ENCODE data around the gene TEX14. TPM values are rescaled to one million over a fixed set of nuclear protein-coding genes. Genes with fewer than 3 reads are reported as not detected.

The TEX14 gene
- total RNA-seq, 1 experiment from 2014 or later, result not detected

DNA sequence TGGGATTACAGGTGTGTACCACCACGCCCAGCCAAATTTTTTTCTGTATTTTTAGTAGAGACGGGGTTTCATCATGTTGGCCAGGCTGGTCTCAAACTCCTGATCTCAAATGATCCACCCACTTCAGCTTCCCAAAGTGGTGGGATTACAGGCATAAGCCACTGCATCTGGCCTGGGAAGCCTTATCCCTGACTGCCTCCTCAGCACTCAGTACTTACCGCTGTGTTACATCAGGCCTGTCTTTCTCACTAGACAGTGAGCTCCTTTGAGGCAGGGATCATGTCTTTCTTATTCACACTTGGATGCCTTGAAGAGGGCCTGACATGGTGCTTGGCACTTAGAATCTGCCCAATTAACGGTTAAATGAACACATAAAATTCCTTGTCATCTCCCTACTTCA is 121.1 kb downstream of the TEX14 start:
- H3K27ac ChIP-seq (ENCODE audit: low read length), result no peak overlapping the region
- no peak overlapping the region for H3K4me3 ChIP-seq (ENCODE audit: low read length)
- no peaks in the 10 kb centered on the region for H3K9me3 ChIP-seq (ENCODE audit: low read length)
- no peaks in the 10 kb centered on the region for H3K9me2 ChIP-seq (replicated peaks; ENCODE audit: insufficient read depth, low read length)
- H3K27me3 ChIP-seq (ENCODE audit: low read length), result no peaks in the 10 kb centered on the region
- H3K9ac ChIP-seq (ENCODE audit: low read length), result no peak overlapping the region
- H3K36me3 ChIP-seq (ENCODE audit: insufficient read depth, low read length), result no peaks in the 10 kb centered on the region
- H3K4me2 ChIP-seq (ENCODE audit: low read depth, low read length, poor library complexity, severe bottlenecking), result no peak overlapping the region
- H3K79me2 ChIP-seq (ENCODE audit: low read length), result no peaks in the 10 kb centered on the region
- H2AFZ ChIP-seq (ENCODE audit: low read length), result no peak overlapping the region
- no peak for DNase-seq
- peaks cover 15% of the 10 kb centered on the region for H3K4me1 ChIP-seq (ENCODE audit: low read length)
- H4K20me1 ChIP-seq (ENCODE audit: insufficient read depth, low read depth, low read length), result no peaks in the 10 kb centered on the region

DNA sequence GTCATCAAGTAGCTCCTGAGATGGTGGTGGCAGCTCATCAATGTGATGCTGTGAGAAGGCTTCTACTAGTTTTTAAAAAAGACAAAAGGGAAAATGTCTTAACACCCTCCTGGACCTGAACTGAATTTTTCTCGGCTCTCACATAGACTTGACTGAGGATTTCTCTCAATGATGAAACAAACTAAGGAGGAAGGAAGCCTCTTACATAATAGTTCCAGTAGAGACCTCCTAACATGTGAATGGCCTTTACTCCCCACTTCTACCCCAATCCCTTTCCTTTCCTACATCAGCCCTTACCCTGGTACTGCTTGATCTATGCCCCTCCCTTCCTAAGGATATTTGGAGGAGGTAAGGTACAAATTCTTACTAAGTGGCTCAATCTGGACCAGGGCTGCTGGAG is 122.6 kb downstream of the TEX14 start:
- H3K27ac ChIP-seq (ENCODE audit: low read length), result no peak overlapping the region
- DNase-seq, result no peak
- H3K4me3 ChIP-seq (ENCODE audit: low read length), result no peak overlapping the region
- H3K4me2 ChIP-seq (ENCODE audit: low read depth, low read length, poor library complexity, severe bottlenecking), result no peak overlapping the region
- no peaks in the 10 kb centered on the region for H4K20me1 ChIP-seq (ENCODE audit: insufficient read depth, low read depth, low read length)
- H3K4me1 ChIP-seq (ENCODE audit: low read length), result peaks cover 30% of the 10 kb centered on the region
- no peaks in the 10 kb centered on the region for H3K9me3 ChIP-seq (ENCODE audit: low read length)
- no peaks in the 10 kb centered on the region for H3K27me3 ChIP-seq (ENCODE audit: low read length)
- no peaks in the 10 kb centered on the region for H3K36me3 ChIP-seq (ENCODE audit: insufficient read depth, low read length)
- H3K79me2 ChIP-seq (ENCODE audit: low read length), result no peaks in the 10 kb centered on the region
- H3K9me2 ChIP-seq (replicated peaks; ENCODE audit: insufficient read depth, low read length), result no peaks in the 10 kb centered on the region
- no peak overlapping the region for H3K9ac ChIP-seq (ENCODE audit: low read length)
- H2AFZ ChIP-seq (ENCODE audit: low read length), result no peak overlapping the region

DNA sequence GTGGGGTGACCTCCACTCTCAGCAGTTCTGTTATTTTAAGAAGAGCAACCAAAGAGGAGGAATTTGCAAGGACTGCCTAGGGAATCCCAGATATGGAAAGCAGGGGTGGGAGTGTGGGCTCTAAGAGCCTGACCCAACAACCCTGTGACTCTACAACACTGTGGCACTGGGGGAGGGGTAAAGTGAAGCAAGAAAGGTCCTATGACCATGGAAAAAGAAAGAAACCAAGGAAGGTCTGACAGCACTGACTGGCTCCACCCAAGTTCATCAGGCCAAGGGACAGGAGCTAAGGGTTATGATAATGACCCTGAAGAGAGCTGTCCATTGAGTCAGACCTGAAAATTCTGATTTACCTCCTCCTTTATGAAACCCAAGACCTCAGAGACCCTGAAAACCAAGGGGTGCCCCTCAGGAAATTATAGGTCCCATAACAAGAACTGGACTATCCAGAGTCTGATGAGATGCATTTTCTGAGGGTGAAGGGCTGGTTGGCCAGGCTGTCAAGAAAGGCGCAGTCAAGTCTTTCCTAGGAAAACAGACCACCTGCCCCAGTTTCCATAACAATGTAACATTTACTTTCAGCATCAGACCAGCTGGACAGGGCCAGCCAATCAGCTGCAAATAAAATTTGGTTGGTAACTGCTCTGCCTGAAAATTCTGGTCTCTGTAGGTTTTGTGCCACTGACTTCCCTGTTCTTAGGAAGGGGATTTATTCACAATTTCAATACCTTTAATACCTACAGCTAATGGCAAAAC is 123.6 kb downstream of the TEX14 start:
- H3K9ac ChIP-seq (ENCODE audit: low read length), result no peak overlapping the region
- H4K20me1 ChIP-seq (ENCODE audit: insufficient read depth, low read depth, low read length), result no peaks in the 10 kb centered on the region
- H3K9me3 ChIP-seq (ENCODE audit: low read length), result no peaks in the 10 kb centered on the region
- no peak for DNase-seq
- H3K9me2 ChIP-seq (replicated peaks; ENCODE audit: insufficient read depth, low read length), result no peaks in the 10 kb centered on the region
- H3K4me1 ChIP-seq (ENCODE audit: low read length), result peaks cover 35% of the 10 kb centered on the region
- H3K27ac ChIP-seq (ENCODE audit: low read length), result no peak overlapping the region
- no peak overlapping the region for H3K4me3 ChIP-seq (ENCODE audit: low read length)
- no peaks in the 10 kb centered on the region for H3K36me3 ChIP-seq (ENCODE audit: insufficient read depth, low read length)
- H2AFZ ChIP-seq (ENCODE audit: low read length), result no peak overlapping the region
- H3K4me2 ChIP-seq (ENCODE audit: low read depth, low read length, poor library complexity, severe bottlenecking), result no peak overlapping the region
- H3K79me2 ChIP-seq (ENCODE audit: low read length), result no peaks in the 10 kb centered on the region
- no peaks in the 10 kb centered on the region for H3K27me3 ChIP-seq (ENCODE audit: low read length)

DNA sequence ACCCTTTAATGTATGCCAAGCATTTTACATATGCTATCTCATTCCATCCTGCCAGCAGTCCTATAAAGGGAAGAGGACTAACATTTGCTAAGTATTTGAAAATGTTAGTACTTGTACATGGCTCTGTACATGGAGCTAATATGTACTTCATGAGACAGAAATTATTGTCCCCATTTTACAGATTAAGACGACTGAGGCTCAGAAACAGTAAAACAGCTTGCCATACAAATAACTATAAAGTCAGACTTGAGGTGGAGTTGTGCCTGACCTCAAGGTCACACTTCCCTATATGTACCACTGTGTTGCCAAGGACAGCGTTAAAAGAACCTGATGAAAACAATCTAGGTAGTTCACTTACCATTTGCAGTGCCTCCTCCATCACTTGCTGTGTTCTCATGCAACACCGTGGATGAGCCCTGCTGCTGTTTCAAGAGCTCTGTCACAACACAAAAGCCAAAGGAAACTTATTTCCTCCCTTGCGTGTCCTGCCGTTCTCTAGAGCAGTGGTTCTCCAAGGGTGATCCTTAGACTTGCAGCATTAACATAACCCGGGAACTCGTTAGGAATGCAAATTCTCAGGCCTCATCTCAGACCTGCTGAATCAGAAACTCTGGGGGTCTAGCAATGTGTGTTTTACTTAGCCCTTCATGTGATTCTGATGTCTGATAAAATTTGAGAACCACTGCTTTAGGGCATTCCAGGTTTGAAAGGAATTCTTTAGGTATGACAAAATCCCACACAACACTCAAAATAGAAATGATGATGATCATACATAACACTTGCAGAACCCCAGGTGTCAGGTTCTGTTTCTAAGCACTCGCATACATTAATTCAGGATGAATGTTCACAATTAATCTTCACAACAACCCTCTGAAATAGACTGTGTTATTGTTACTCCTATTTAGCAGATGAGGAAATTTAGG is 126.2 kb downstream of the TEX14 start:
- Histone ChIP-seq H3K36me3 (ENCODE audit: insufficient read depth, low read length) (no peaks in the 10 kb centered on the region), H3K4me1 (ENCODE audit: low read length) (peaks cover 32% of the 10 kb centered on the region), H3K9ac (ENCODE audit: low read length) (no peak overlapping the region), H3K4me3 (ENCODE audit: low read length) (no peak overlapping the region), H2AFZ (ENCODE audit: low read length) (no peak overlapping the region), H3K9me3 (ENCODE audit: low read length) (no peaks in the 10 kb centered on the region), H3K9me2 (replicated peaks; ENCODE audit: insufficient read depth, low read length) (no peaks in the 10 kb centered on the region), H3K27me3 (ENCODE audit: low read length) (no peaks in the 10 kb centered on the region), H3K4me2 (ENCODE audit: low read depth, low read length, poor library complexity, severe bottlenecking) (peak overlapping the region; percentile 47), H3K27ac (ENCODE audit: low read length) (no peak overlapping the region), H3K79me2 (ENCODE audit: low read length) (no peaks in the 10 kb centered on the region), H4K20me1 (ENCODE audit: insufficient read depth, low read depth, low read length) (no peaks in the 10 kb centered on the region)
- DNase-seq, result no peak

DNA sequence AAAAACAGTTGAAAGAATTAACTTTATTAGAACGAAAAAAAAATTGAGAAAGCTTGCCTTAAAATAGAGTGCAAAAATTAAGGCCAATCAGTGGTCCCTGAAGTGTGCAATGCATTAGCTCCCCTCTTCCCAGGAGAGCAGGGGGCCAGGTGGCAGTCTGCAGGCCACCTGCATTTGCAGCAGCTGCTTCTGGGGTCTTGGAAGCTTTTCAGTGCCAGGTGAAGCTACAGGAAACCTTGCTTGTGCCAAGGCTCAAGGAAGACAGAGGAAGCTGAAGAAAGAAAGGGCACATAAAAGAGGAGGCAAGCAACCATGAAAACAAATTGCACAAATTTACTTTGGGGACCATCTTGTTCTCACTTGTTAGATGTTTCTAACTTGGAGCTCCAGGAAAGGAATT is 126.9 kb downstream of the TEX14 start:
- Histone ChIP-seq H3K27me3 (ENCODE audit: low read length) (no peaks in the 10 kb centered on the region), H3K79me2 (ENCODE audit: low read length) (no peaks in the 10 kb centered on the region), H4K20me1 (ENCODE audit: insufficient read depth, low read depth, low read length) (no peaks in the 10 kb centered on the region), H3K27ac (ENCODE audit: low read length) (no peak overlapping the region), H3K9ac (ENCODE audit: low read length) (no peak overlapping the region), H3K4me2 (ENCODE audit: low read depth, low read length, poor library complexity, severe bottlenecking) (peak overlapping the region; percentile 47), H3K4me1 (ENCODE audit: low read length) (peaks cover 32% of the 10 kb centered on the region), H3K36me3 (ENCODE audit: insufficient read depth, low read length) (no peaks in the 10 kb centered on the region), H3K9me2 (replicated peaks; ENCODE audit: insufficient read depth, low read length) (no peaks in the 10 kb centered on the region), H3K9me3 (ENCODE audit: low read length) (no peaks in the 10 kb centered on the region), H3K4me3 (ENCODE audit: low read length) (no peak overlapping the region), H2AFZ (ENCODE audit: low read length) (no peak overlapping the region)
- peak; percentile 66 for DNase-seq

DNA sequence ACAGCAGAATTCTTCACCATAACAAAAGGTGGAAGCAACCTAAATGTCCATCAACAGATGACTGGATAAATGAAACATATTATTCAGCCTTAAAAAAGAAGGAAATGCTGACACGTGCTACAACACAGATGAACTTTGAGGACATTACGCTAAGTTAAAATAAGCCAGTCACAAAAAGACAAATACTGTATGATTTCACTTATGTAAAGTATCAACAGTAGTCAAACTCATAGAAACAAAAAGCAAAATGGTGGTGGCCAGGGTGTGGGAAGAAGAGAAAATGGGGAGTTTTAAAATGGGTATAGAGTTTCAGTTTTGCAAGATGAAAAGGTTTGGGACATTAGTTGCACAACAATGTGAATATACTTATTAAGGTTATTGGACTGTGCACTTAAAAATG is 127.6 kb downstream of the TEX14 start:
- Histone ChIP-seq H3K36me3 (ENCODE audit: insufficient read depth, low read length) (no peaks in the 10 kb centered on the region), H3K27ac (ENCODE audit: low read length) (no peak overlapping the region), H3K27me3 (ENCODE audit: low read length) (no peaks in the 10 kb centered on the region), H3K9me3 (ENCODE audit: low read length) (no peaks in the 10 kb centered on the region), H4K20me1 (ENCODE audit: insufficient read depth, low read depth, low read length) (no peaks in the 10 kb centered on the region), H3K9ac (ENCODE audit: low read length) (no peak overlapping the region), H3K9me2 (replicated peaks; ENCODE audit: insufficient read depth, low read length) (no peaks in the 10 kb centered on the region), H3K4me3 (ENCODE audit: low read length) (no peak overlapping the region), H3K79me2 (ENCODE audit: low read length) (no peaks in the 10 kb centered on the region), H2AFZ (ENCODE audit: low read length) (no peak overlapping the region), H3K4me1 (ENCODE audit: low read length) (peaks cover 32% of the 10 kb centered on the region), H3K4me2 (ENCODE audit: low read depth, low read length, poor library complexity, severe bottlenecking) (peak overlapping the region; percentile 47)
- DNase-seq, result no peak

DNA sequence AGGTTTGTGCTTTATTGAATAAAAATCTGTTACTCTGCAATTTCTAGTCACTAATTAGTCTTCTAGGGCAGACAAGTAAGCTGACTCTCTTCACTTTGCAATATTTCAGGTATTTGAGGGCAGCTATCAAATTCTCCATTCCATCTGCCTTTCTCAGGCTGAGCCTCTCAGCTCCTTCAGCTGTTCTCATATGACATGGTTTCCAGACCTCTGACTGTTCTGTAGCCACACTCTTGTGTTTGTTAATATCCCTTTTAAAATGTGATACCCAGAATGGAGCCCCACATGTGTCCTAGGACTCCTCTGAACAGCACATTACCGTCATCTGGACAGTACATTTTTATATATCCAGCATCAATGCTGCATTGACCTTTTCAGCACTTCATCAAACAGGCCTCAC is 131.3 kb downstream of the TEX14 start:
- H3K79me2 ChIP-seq (ENCODE audit: low read length), result no peaks in the 10 kb centered on the region
- H3K4me2 ChIP-seq (ENCODE audit: low read depth, low read length, poor library complexity, severe bottlenecking), result no peak overlapping the region
- H3K27me3 ChIP-seq (ENCODE audit: low read length), result no peaks in the 10 kb centered on the region
- H3K27ac ChIP-seq (ENCODE audit: low read length), result no peak overlapping the region
- no peak for DNase-seq
- no peaks in the 10 kb centered on the region for H4K20me1 ChIP-seq (ENCODE audit: insufficient read depth, low read depth, low read length)
- H3K4me1 ChIP-seq (ENCODE audit: low read length), result peaks cover 36% of the 10 kb centered on the region
- no peak overlapping the region for H3K4me3 ChIP-seq (ENCODE audit: low read length)
- H3K9ac ChIP-seq (ENCODE audit: low read length), result no peak overlapping the region
- H3K9me3 ChIP-seq (ENCODE audit: low read length), result no peaks in the 10 kb centered on the region
- H3K36me3 ChIP-seq (ENCODE audit: insufficient read depth, low read length), result no peaks in the 10 kb centered on the region
- no peaks in the 10 kb centered on the region for H3K9me2 ChIP-seq (replicated peaks; ENCODE audit: insufficient read depth, low read length)
- H2AFZ ChIP-seq (ENCODE audit: low read length), result no peak overlapping the region

DNA sequence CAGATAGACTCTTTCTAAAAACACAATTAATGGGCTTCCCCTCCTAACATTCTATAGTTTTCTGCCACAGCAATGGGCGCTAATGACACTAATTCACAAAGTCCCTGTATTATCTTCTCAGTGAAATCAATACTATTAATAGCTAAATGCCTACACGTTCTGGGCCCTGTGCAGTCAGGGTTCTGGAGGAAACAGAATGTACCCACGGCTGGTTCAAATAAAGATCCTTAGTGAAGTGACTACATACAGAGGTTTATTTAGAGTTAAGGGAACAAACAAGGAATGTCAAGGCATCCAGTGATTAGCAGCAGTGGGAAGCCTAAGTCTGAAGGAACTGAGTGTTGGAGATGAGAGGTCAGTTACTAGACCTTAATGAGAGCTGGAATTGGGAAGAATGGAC is 133.9 kb downstream of the TEX14 start:
- no peaks in the 10 kb centered on the region for H3K27me3 ChIP-seq (ENCODE audit: low read length)
- H4K20me1 ChIP-seq (ENCODE audit: insufficient read depth, low read depth, low read length), result no peaks in the 10 kb centered on the region
- H3K9me2 ChIP-seq (replicated peaks; ENCODE audit: insufficient read depth, low read length), result no peaks in the 10 kb centered on the region
- no peaks in the 10 kb centered on the region for H3K9me3 ChIP-seq (ENCODE audit: low read length)
- no peaks in the 10 kb centered on the region for H3K79me2 ChIP-seq (ENCODE audit: low read length)
- H3K4me3 ChIP-seq (ENCODE audit: low read length), result no peak overlapping the region
- H3K27ac ChIP-seq (ENCODE audit: low read length), result no peak overlapping the region
- H3K4me1 ChIP-seq (ENCODE audit: low read length), result peaks cover 16% of the 10 kb centered on the region
- no peak overlapping the region for H2AFZ ChIP-seq (ENCODE audit: low read length)
- no peak for DNase-seq
- H3K4me2 ChIP-seq (ENCODE audit: low read depth, low read length, poor library complexity, severe bottlenecking), result no peak overlapping the region
- H3K9ac ChIP-seq (ENCODE audit: low read length), result no peak overlapping the region
- H3K36me3 ChIP-seq (ENCODE audit: insufficient read depth, low read length), result no peaks in the 10 kb centered on the region
